Measurements from ENCODE around the gene HRCT1. TPM values are rescaled to one million over a fixed set of nuclear protein-coding genes. Genes with fewer than 3 reads are reported as not detected.
A peak's percentile ranks its signal among the peaks of the same experiment; 100 is the strongest.

HRCT1 gene
- total RNA-seq, 3 donors from 2014 or later, result 3.4 to 16.0 (median 12.8) TPM

DNA sequence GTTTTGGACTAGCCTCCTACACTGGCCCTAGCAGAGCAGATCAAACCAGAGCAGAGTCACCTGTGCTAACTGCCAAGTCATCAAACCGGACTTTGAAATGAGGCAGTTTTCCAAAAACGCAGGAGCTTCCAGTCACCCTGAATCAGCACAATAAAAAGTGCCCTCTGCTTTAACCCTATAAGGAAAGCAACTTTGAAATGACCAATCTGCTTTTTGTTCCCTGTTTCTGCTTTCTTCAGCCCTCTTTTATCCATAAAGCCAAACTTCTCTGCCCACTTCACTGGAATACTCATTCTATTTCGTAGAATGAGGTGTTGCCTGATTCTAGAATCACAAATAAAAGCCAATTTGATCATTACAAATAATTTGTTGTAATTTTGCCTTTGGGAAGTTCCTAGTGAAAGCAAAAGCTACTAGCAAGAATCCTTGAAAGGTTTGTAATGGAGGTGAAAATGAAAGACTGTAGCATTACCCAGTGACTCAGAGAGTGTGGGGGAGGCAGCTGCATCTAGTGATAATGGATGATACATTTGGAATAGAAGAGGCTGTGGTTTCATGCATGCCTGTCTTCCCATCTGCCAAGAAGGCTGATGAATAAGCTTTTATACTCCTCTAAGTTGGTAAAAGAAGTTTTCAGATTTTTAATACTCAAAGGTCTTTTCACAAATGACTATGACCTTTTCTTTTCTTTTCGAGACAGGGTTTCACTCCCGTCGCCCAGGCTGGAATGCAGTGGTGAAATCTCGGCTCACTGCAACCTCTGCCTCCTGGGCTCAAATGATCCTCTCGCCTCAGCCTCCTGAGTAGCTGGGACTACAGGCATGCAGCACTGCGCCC lies 18.1 kb downstream of the HRCT1 start:
- no peaks in the 10 kb centered on the region for H3K27me3 ChIP-seq
- peak overlapping the region in 1 of 3 donors; percentile 12 for H3K4me3 ChIP-seq
- TF ChIP-seq POLR2A (IDR thresholded peaks at IDR 0.05), result no peak
- TF ChIP-seq POLR2AphosphoS5 (IDR thresholded peaks at IDR 0.05), result peak in 1 of 3 donors; percentile 12
- peaks cover 8 to 12% of the 10 kb centered on the region in 2 donors for H3K4me1 ChIP-seq
- DNase-seq (ENCODE audit: low spot score in 2 of 2), result peak in 1 of 2 donors; percentile 71
- intact Hi-C loops (cut with DNase I; ENCODE audit: low total_unique reads), result no loop called here
- H3K36me3 ChIP-seq, result no peaks in the 10 kb centered on the region
- peak overlapping the region; percentile 88 to 91 for H3K27ac ChIP-seq
- no peaks in the 10 kb centered on the region for H3K9me3 ChIP-seq

DNA sequence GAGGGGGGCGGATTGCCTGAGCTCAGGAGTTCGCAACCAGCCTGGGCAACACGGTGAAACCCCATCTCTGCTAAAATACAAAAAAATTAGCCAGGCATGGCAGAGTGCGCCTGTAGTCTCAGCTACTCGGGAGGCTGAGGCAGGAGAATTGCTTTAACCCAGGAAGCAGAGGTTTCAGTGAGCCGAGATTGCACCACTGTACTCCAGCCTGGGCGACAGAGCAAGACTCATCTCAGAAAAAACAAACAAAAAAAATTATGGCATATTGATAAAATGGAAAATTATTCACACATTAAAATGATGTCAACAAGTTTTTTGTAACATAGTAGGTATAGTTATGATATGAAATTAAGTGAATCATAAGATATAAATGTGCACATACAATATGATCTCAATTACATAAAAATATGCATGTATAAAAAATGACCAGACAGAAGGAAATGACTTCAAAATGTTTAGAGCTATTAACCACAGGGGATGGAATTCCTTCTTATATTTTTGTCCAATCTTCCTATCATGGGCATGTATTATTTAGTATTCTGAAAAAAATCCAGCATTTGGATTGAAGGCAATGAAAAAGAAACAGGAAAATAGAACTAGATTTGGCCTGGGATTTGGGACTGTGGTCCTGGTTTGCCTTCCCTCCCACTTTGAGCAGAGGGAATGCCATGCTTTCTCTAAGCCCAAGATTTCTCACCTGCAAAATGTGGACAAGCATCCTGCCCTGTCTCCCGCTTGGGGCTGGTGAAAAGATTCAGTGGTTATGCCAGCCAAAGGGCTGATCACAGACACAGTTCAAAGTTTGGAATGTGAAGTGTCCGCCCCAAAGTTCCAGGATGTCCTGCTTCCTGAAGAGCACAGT lies 22.8 kb downstream of the HRCT1 start:
- Histone ChIP-seq H3K36me3 (no peaks in the 10 kb centered on the region), H3K4me3 (no peak overlapping the region), H3K27me3 (no peaks in the 10 kb centered on the region), H3K4me1 (peaks cover 3 to 6% of the 10 kb centered on the region in 2 donors), H3K27ac (peak overlapping the region in 1 of 2 donors; percentile 56), H3K9me3 (no peaks in the 10 kb centered on the region)
- no peak for DNase-seq (ENCODE audit: low spot score in 2 of 2)
- TF ChIP-seq POLR2AphosphoS5 (IDR thresholded peaks at IDR 0.05) (no peak), CTCF (IDR thresholded peaks at IDR 0.05) (no peak), POLR2A (IDR thresholded peaks at IDR 0.05) (no peak)
- intact Hi-C loops (cut with DNase I; ENCODE audit: low total_unique reads), result no loop called here

- intact Hi-C loops (cut with DNase I; ENCODE audit: low total_unique reads), result no loop called here
- DNase-seq (ENCODE audit: low spot score in 2 of 2), result no peak
- Histone ChIP-seq H3K4me1 (peaks cover 0 to 4% of the 10 kb centered on the region in 2 donors), H3K4me3 (no peak overlapping the region), H3K27me3 (no peaks in the 10 kb centered on the region), H3K9me3 (no peaks in the 10 kb centered on the region), H3K36me3 (no peaks in the 10 kb centered on the region), H3K27ac (peak overlapping the region in 1 of 2 donors; percentile 56)
- TF ChIP-seq POLR2A (IDR thresholded peaks at IDR 0.05) (no peak), CTCF (IDR thresholded peaks at IDR 0.05) (no peak), POLR2AphosphoS5 (IDR thresholded peaks at IDR 0.05) (no peak)
Observed at GRCh38 chr9:35929453-35929718, 23.4 kb downstream of the HRCT1 start.

GRCh38 chr9:35930521-35930920 lies 24.5 kb downstream of the HRCT1 start:
- Histone ChIP-seq H3K27me3 (no peaks in the 10 kb centered on the region), H3K4me3 (no peak overlapping the region), H3K36me3 (no peaks in the 10 kb centered on the region), H3K9me3 (no peaks in the 10 kb centered on the region), H3K4me1 (no peaks in the 10 kb centered on the region), H3K27ac (no peak overlapping the region)
- no peak for DNase-seq (ENCODE audit: low spot score in 2 of 2)
- TF ChIP-seq CTCF (IDR thresholded peaks at IDR 0.05) (no peak), POLR2AphosphoS5 (IDR thresholded peaks at IDR 0.05) (no peak), POLR2A (IDR thresholded peaks at IDR 0.05) (no peak)
- intact Hi-C loops (cut with DNase I; ENCODE audit: low total_unique reads), result no loop called here

GRCh38 chr9:35930989-35931388 lies 25.0 kb downstream of the HRCT1 start:
- H3K4me1 ChIP-seq, result no peaks in the 10 kb centered on the region
- no peaks in the 10 kb centered on the region for H3K9me3 ChIP-seq
- DNase-seq (ENCODE audit: low spot score in 2 of 2), result no peak
- H3K36me3 ChIP-seq, result no peaks in the 10 kb centered on the region
- TF ChIP-seq POLR2A (IDR thresholded peaks at IDR 0.05) (no peak), CTCF (IDR thresholded peaks at IDR 0.05) (no peak), POLR2AphosphoS5 (IDR thresholded peaks at IDR 0.05) (no peak)
- intact Hi-C loops (cut with DNase I; ENCODE audit: low total_unique reads), result no loop called here
- H3K4me3 ChIP-seq, result no peak overlapping the region
- no peaks in the 10 kb centered on the region for H3K27me3 ChIP-seq
- H3K27ac ChIP-seq, result no peak overlapping the region

Data from breast epithelium (tissue), 4 donors.